HG03571 (cell line): ENCODE results near the gene XRCC2.

Experiments used
- ATAC-seq: cut with Tn5 transposase; IDR thresholded peaks from one replicate; pipeline ENCODE4 v1.9.1; 2021; ENCODE audit not compliant: unreplicated experiment

The XRCC2 gene

GRCh38 chr7:152618427-152618826, 57.5 kb downstream of the XRCC2 start:
- ATAC-seq = no peak

- no peak for ATAC-seq
Measured at GRCh38 chr7:152617056-152617455, 58.9 kb downstream of the XRCC2 start.

GRCh38 chr7:152615031-152615741, 60.8 kb downstream of the XRCC2 start:
- no peak for ATAC-seq

DNA sequence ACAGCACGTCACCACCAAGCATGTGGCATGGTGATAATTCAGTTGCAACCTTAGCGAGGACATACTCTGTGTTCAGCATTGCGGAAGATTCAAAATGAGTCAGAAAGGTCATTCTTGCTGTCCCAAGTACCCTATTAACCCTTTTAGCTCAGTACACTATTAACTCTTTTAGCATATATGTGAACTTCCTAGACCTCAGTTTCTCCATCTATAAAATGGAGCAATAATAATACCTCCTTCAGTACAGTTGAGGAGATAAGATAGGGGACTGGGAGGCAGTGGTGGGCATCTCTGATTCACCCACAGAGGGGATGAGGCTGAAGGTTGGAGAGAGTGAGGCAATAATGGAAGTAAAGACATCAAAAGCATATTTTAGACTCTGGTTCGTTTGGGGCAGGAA, 67.3 kb downstream of the XRCC2 start:
- ATAC-seq = no peak

- no peak for ATAC-seq
Measured at GRCh38 chr7:152608208-152608607, 67.7 kb downstream of the XRCC2 start.

DNA sequence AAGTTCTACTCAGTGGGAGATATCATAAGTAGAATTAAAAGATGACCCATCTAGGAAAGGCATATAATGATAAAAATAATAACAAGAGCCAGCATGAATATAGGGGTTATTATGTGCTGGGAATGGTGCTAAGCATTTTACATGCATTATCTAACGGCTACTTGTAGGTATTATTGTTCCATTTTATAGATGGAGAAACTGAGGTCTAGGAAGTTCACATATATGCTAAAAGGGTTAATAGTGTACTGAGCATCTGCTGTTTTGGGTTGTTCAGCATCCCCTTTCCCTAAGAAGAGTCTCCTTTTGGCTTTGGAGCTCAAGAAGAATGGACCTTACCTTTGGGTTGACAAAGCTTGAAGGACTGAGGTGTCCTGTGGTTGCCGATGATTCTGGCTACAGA, 68.9 kb downstream of the XRCC2 start:
- no peak for ATAC-seq

- no peak for ATAC-seq
Measured at GRCh38 chr7:152602962-152603361, 73.0 kb downstream of the XRCC2 start.

DNA sequence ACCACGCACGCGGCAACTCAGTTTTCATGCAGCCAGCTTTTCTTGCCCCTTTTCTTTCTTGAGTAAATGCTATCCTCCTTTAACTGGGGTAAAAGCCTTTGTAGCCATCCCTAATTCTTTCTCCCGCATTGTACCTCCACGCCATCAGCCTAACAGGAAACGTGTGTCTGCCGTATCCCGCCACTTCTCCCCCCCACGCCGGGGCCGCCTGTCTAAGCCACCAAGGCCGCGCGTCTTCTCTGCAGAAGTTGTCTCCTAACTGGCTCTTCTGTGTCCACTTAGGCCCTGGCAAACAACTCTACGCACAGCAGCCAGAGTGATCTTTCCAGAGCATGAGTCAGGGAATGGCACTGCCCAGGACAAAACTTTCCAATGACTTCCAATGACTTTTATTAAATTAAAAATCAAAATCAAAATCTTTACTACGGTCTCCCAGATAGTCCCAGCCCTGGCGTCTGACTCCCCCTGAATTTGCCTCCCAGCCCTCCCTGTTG, 74.6 kb downstream of the XRCC2 start:
- ATAC-seq = no peak

GRCh38 chr7:152600266-152600665, 75.7 kb downstream of the XRCC2 start:
- ATAC-seq = no peak

- no peak for ATAC-seq
Measured at GRCh38 chr7:152597507-152597906, 78.4 kb downstream of the XRCC2 start.

- ATAC-seq = no peak
Measured at GRCh38 chr7:152596824-152597223, 79.1 kb downstream of the XRCC2 start.
